ENCODE measurements around the gene BBOX1.

GRCh38 chr11:27171376-27171958 lies 130.9 kb downstream of the BBOX1 start:
- TF ChIP-seq, protein P1, sequence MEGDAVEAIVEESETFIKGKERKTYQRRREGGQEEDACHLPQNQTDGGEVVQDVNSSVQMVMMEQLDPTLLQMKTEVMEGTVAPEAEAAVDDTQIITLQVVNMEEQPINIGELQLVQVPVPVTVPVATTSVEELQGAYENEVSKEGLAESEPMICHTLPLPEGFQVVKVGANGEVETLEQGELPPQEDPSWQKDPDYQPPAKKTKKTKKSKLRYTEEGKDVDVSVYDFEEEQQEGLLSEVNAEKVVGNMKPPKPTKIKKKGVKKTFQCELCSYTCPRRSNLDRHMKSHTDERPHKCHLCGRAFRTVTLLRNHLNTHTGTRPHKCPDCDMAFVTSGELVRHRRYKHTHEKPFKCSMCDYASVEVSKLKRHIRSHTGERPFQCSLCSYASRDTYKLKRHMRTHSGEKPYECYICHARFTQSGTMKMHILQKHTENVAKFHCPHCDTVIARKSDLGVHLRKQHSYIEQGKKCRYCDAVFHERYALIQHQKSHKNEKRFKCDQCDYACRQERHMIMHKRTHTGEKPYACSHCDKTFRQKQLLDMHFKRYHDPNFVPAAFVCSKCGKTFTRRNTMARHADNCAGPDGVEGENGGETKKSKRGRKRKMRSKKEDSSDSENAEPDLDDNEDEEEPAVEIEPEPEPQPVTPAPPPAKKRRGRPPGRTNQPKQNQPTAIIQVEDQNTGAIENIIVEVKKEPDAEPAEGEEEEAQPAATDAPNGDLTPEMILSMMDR (IDR thresholded peaks at IDR 0.05) = no peak
- TF ChIP-seq POLR2A (IDR thresholded peaks at IDR 0.05) = no peak
